PC-9 (cell line): ENCODE data around the gene MZT1. TPM values are rescaled to one million over a fixed set of nuclear protein-coding genes. Genes with fewer than 3 reads are reported as not detected.

Experiments
- Bru-seq: library from RNA; stranded (reverse); fragments of 400-500 nt; gene quantifications from one replicate; lab custom pipeline; 2021; lab: Mats Ljungman, UMichigan
- BruChase-seq, 2 experiments: library from RNA; stranded (reverse); fragments of 400-500 nt; gene quantifications; one replicate each; lab custom pipeline; 2021; lab: Mats Ljungman, UMichigan
- BruUV-seq: library from RNA; stranded (reverse); fragments of 400-500 nt; replicated peaks from 2 replicates; lab custom pipeline; 2021; lab: Mats Ljungman, UMichigan
- CTCF ChIA-PET: fragments of 300-600 bp; sonication (Branson Sonifier 250); formaldehyde crosslinking; loops from one replicate; lab custom pipeline; 2022; ENCODE audit warnings: antibody characterized with exemption; lab: Charles Lee
- POLR2A ChIA-PET: fragments of 300-600 bp; sonication (Branson Sonifier 250); formaldehyde crosslinking; loops from one replicate; lab custom pipeline; 2022; ENCODE audit warnings: antibody characterized with exemption; ENCODE audit not compliant: unreplicated experiment; lab: Charles Lee
- DNase-seq, 2 experiments: peaks; one replicate each; pipeline versions ENCODE4 v3.0.0 to v3.0.0-alpha.2; 2015 to 2022; ENCODE audit warnings: mixed read lengths in 1 of 2
- H2AFZ ChIP-seq: fragments of 200-600 bp; sonication (generic); 2 replicates; pipeline ENCODE4 v1.8.1; 2017; ENCODE audit warnings: antibody characterized with exemption
- H3F3A ChIP-seq: fragments of 200-600 bp; sonication (generic); 2 replicates; pipeline ENCODE4 v1.8.1; 2017; ENCODE audit warnings: antibody characterized with exemption, mild to moderate bottlenecking, low read depth; ENCODE audit not compliant: insufficient read depth
- H3K27ac ChIP-seq: fragments of 200-600 bp; sonication (generic); 2 replicates; pipeline ENCODE4 v1.6.1; 2016; ENCODE audit warnings: mixed run types
- H3K27me3 ChIP-seq: fragments of 200-600 bp; sonication (generic); 2 replicates; pipeline ENCODE4 v1.6.1; 2016; ENCODE audit warnings: low read depth, mixed run types; ENCODE audit not compliant: insufficient read depth
- H3K36me3 ChIP-seq: fragments of 200-600 bp; sonication (generic); 2 replicates; pipeline ENCODE4 v1.6.1; 2016; ENCODE audit warnings: low read depth, mixed run types
- H3K4me1 ChIP-seq: fragments of 200-600 bp; sonication (generic); replicated peaks from 2 replicates; pipeline ENCODE4 v1.6.1; 2016; ENCODE audit warnings: mixed run types; ENCODE audit not compliant: insufficient read depth
- H3K4me2 ChIP-seq: fragments of 200-600 bp; sonication (generic); 2 replicates; pipeline ENCODE4 v1.6.1; 2017; ENCODE audit warnings: mixed run types
- H3K4me3 ChIP-seq: fragments of 200-600 bp; sonication (generic); 2 replicates; pipeline ENCODE4 v1.6.1; 2016; ENCODE audit warnings: mixed run types
- H3K79me2 ChIP-seq: fragments of 200-600 bp; sonication (generic); 2 replicates; pipeline ENCODE4 v1.6.1; 2017; ENCODE audit warnings: low read depth, mixed run types
- H3K9me2 ChIP-seq: fragments of 200-600 bp; sonication (generic); 2 replicates; pipeline ENCODE4 v1.8.1; 2017; ENCODE audit warnings: mild to moderate bottlenecking; ENCODE audit not compliant: insufficient read depth
- H3K9me3 ChIP-seq: fragments of 200-600 bp; sonication (generic); 2 replicates; pipeline ENCODE4 v1.8.1; 2016; ENCODE audit warnings: low read depth; ENCODE audit not compliant: insufficient read depth
- H4K20me1 ChIP-seq: fragments of 200-600 bp; sonication (generic); 2 replicates; pipeline ENCODE4 v1.8.1; 2017; ENCODE audit not compliant: insufficient read depth
- CTCF ChIP-seq: fragments of 200-600 bp; sonication (generic); conservative IDR thresholded peaks from 2 replicates; pipeline ENCODE4 v1.6.1; 2017; ENCODE audit warnings: mixed run types, antibody characterized with exemption, mild to moderate bottlenecking, moderate library complexity
- EZH2 ChIP-seq: fragments of 200-600 bp; sonication (generic); IDR thresholded peaks from 2 replicates; pipeline ENCODE4 v1.8.0; 2017; ENCODE audit warnings: antibody characterized with exemption, low read depth
- intact Hi-C: fragments of 100-400 bp; cut with micrococcal nuclease; formaldehyde crosslinking; loops from one replicate; pipeline ENCODE4 v1.10.0; 2022; ENCODE audit not compliant: unreplicated experiment
- long read RNA-seq: library from polyadenylated mRNA; stranded (forward); transcript quantifications from one replicate; pipeline ENCODE4 v2.0.0, GENCODE V29; 2022
- total RNA-seq: library from RNA; stranded (reverse); gene quantifications from 2 replicates; pipeline ENCODE4 v1.2.3, GENCODE V29; 2021

MZT1 gene
- total RNA-seq (15.2 and 21.0 TPM in 2 replicates), Bru-seq, nascent RNA (percentile 85 among the genes with signal in this experiment), BruChase-seq, experiment 1, labeled RNA remaining after a 2-hour chase (percentile 73 among the genes with signal in this experiment), BruChase-seq, experiment 2, labeled RNA remaining after a 6-hour chase (percentile 85 among the genes with signal in this experiment)
- long read RNA-seq, transcript MZT1-201 (3 exons, 2,299 nt), result major isoform, 61 of 71 reads
- long read RNA-seq, partial matches to known transcripts, result 9 of 71 reads
- long read RNA-seq, other reads (novel, unspliced or antisense), result 1 of 71 reads

GRCh38 chr13:72727417-72728289 is at the start of gene MZT1, which contains the start of gene BORA:
TSS of gene MZT1 (minus strand) at chr13:72727629. CDS start at chr13:72727602, 27 bp downstream.
TSS of gene BORA (plus strand) at chr13:72727923. CDS start at chr13:72728941, 1,018 bp downstream.
- H3K36me3 ChIP-seq, result peaks cover 13% of the 10 kb centered on the region; the same call in 1 of the 2 replicates
- H3K79me2 ChIP-seq, result peaks cover 88% of the 10 kb centered on the region
- H4K20me1 ChIP-seq, result no peaks in the 10 kb centered on the region
- H3K27me3 ChIP-seq, result no peaks in the 10 kb centered on the region
- H3K4me2 ChIP-seq, result peak within 1 kb of the TSS; percentile 96
- TF ChIP-seq CTCF, result no peak
- no peaks in the 10 kb centered on the region for H3K9me2 ChIP-seq
- intact Hi-C loops, result loop anchor here (2.0 kb wide), 1 partner anchor 53 kb away; the partner anchor contains the start of gene DIS3
- TSS peak; percentile 50 for BruUV-seq
- H3K9me3 ChIP-seq, result no peaks in the 10 kb centered on the region
- H3K4me1 ChIP-seq, result peaks cover 22% of the 10 kb centered on the region
- DNase-seq, result peak; percentile 92 to 95
- no peak within 1 kb of the TSS for H3K27ac ChIP-seq
- peak within 1 kb of the TSS; percentile 96 for H3K4me3 ChIP-seq
- H3F3A ChIP-seq, result no peaks in the 10 kb centered on the region
- CTCF ChIA-PET, result no interaction called here
- POLR2A ChIA-PET, result no interaction called here
- H2AFZ ChIP-seq, result peak within 1 kb of the TSS; percentile 93

- no peak overlapping the region for H3K27ac ChIP-seq
- H3K36me3 ChIP-seq, result peaks cover 71% of the 10 kb centered on the region
- ChIA-PET CTCF (no interaction called here), POLR2A (no interaction called here)
- peaks cover 11% of the 10 kb centered on the region; the same call in 1 of the 2 replicates for H3F3A ChIP-seq
- intact Hi-C loops, result loop anchor here (1.0 kb wide), 1 partner anchor 934 kb away; no protein-coding TSS in a partner anchor
- no peaks in the 10 kb centered on the region for H3K27me3 ChIP-seq
- H2AFZ ChIP-seq, result no peak overlapping the region
- no peak overlapping the region for H3K4me2 ChIP-seq
- peaks cover 18% of the 10 kb centered on the region for H3K79me2 ChIP-seq
- no TSS peak for BruUV-seq
- H3K4me1 ChIP-seq, result no peaks in the 10 kb centered on the region
- no peak overlapping the region for H3K4me3 ChIP-seq
- TF ChIP-seq CTCF (no peak), EZH2 (no peak)
- DNase-seq, result no peak
- H3K9me3 ChIP-seq, result no peaks in the 10 kb centered on the region
- no peaks in the 10 kb centered on the region for H3K9me2 ChIP-seq
- peaks cover 12% of the 10 kb centered on the region for H4K20me1 ChIP-seq
Measured at GRCh38 chr13:72774019-72774418, 46.6 kb upstream of the MZT1 start.

GRCh38 chr13:72763411-72763810 is 36.0 kb upstream of the MZT1 start:
- intact Hi-C loops, result no loop called here
- POLR2A ChIA-PET, result no interaction called here
- Histone ChIP-seq H3K27me3 (no peaks in the 10 kb centered on the region), H3K27ac (no peak overlapping the region), H3K4me1 (no peaks in the 10 kb centered on the region), H2AFZ (no peak overlapping the region), H3K4me2 (no peak overlapping the region), H3K9me2 (no peaks in the 10 kb centered on the region), H3K36me3 (peaks cover 64% of the 10 kb centered on the region), H4K20me1 (peaks cover 5% of the 10 kb centered on the region), H3F3A (peaks cover 3% of the 10 kb centered on the region; the same call in 1 of the 2 replicates), H3K79me2 (no peaks in the 10 kb centered on the region), H3K9me3 (no peaks in the 10 kb centered on the region), H3K4me3 (no peak overlapping the region)
- no peak for DNase-seq
- BruUV-seq, result no TSS peak
- TF ChIP-seq CTCF (no peak), EZH2 (no peak)
- CTCF ChIA-PET, result no interaction called here
